ENCODE results near the gene FBN3. TPM values are rescaled to one million over a fixed set of nuclear protein-coding genes. Genes with fewer than 3 reads are reported as not detected.
"Not testable (repeated sequence)": the region's sequence is repeated elsewhere in the genome, so short reads cannot be mapped to it uniquely, and the experiment has no call there.

The FBN3 gene
- total RNA-seq, 4 donors from 2014 or later, result 0.04 to 2.1 TPM; not detected in 2

DNA sequence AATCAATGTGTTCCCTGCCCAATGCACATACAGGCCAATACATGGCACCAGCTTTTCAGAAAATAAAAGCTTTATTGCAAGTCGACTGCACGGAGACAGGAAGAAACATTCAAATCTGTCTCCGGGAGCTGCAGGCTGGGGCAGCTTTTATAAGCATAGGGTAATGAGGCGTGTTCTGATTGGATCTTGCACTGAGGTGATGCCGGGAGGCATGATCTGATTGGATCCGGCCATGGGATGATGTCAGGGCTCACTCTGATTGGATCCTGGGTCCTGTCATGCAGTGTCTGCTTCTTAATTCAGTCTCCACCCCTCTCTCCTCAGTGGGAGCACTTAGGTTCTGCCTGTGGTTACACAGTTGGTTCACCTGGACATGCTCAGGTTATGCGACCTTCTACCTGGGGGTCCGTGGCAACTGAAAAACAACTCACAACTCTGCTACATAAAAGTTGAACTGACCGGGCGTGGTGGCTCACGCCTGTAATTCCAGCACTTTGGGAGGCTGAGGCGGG is 11.8 kb upstream of the FBN3 start:
- TF ChIP-seq POLR2A (IDR thresholded peaks at IDR 0.05), result no peak
- DNase-seq (ENCODE audit: low spot score in 2 of 2), result no peak
- no peak overlapping the region for H3K4me3 ChIP-seq (ENCODE audit: low read depth, poor library complexity, severe bottlenecking)
- intact Hi-C loops (cut with DNase I; ENCODE audit: low total_unique reads), result no loop called here
- WGBS, 2 donors, result 68 to 71% methylated on average over 12 of the region's 12 CpGs

DNA sequence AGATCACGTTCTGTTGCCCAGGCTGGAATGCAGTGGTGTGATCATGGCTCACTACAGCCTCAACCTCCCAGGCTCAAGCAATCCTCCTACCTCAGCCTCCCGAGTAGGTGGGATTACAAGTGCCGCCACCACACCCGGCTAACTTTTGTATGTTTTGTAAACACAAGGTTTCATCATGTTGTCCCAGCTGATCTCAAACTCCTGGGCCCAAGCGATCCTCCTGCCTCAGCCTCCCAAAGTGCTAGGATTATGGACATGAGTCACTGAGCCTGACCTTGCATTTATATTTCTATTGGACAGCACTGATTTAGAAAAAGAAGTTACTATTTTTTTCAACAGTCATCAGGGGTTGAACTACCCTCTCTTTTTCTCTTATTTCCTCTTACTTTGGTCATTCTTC is 9.9 kb upstream of the FBN3 start:
- intact Hi-C loops (cut with DNase I; ENCODE audit: low total_unique reads), result loop anchor here (2.0 kb wide), 1 partner anchor 93 kb away; no protein-coding TSS in a partner anchor
- not testable (repeated sequence) for H3K4me3 ChIP-seq (ENCODE audit: low read depth, poor library complexity, severe bottlenecking); DNase-seq (ENCODE audit: low spot score in 2 of 2)
- 78 to 85% methylated on average over 5 of the region's 5 CpGs for WGBS, 2 donors

DNA sequence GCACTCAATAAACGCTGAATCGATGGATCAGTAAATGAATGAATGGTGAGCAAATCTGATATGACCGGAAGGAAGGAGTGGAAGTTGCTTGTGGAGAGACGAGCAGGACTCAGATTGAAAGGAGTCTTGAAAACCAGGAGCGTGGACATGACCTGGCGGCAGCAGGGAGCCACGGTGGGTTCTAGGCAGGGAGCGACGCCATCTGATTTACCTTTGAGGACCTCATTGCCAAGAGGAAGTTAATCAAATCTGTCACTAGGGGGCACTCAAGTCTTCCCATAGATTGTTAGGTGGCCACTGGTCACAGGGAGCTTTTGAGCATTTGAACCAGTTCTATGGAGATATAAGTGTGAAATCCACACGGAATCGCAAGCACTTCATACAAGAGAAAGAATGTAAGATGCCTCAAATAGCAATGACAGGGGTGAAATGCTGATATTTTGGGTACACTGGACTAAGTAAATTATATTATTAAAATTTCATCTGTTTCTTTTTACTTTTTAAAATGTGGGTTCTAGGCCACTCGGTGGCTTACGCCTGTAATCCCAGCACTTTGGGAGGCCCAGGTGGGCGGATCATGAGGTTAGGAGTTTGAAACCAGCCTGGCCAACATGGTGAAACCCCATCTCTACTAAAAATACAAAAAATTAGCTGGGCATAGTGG is 9.2 kb upstream of the FBN3 start:
- DNase-seq (ENCODE audit: low spot score in 2 of 2), result peak in 1 of 2 donors; percentile 38
- H3K4me3 ChIP-seq (ENCODE audit: low read depth, poor library complexity, severe bottlenecking), result no peak overlapping the region
- TF ChIP-seq, protein P1, sequence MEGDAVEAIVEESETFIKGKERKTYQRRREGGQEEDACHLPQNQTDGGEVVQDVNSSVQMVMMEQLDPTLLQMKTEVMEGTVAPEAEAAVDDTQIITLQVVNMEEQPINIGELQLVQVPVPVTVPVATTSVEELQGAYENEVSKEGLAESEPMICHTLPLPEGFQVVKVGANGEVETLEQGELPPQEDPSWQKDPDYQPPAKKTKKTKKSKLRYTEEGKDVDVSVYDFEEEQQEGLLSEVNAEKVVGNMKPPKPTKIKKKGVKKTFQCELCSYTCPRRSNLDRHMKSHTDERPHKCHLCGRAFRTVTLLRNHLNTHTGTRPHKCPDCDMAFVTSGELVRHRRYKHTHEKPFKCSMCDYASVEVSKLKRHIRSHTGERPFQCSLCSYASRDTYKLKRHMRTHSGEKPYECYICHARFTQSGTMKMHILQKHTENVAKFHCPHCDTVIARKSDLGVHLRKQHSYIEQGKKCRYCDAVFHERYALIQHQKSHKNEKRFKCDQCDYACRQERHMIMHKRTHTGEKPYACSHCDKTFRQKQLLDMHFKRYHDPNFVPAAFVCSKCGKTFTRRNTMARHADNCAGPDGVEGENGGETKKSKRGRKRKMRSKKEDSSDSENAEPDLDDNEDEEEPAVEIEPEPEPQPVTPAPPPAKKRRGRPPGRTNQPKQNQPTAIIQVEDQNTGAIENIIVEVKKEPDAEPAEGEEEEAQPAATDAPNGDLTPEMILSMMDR (IDR thresholded peaks at IDR 0.05), result peak in 1 of 3 donors; percentile 63
- TF ChIP-seq POLR2A (IDR thresholded peaks at IDR 0.05), result no peak
- intact Hi-C loops (cut with DNase I; ENCODE audit: low total_unique reads), result loop anchor here (2.0 kb wide), 1 partner anchor 94 kb away; no protein-coding TSS in a partner anchor
- 52 to 53% methylated on average over 14 of the region's 14 CpGs for WGBS, 2 donors

DNA sequence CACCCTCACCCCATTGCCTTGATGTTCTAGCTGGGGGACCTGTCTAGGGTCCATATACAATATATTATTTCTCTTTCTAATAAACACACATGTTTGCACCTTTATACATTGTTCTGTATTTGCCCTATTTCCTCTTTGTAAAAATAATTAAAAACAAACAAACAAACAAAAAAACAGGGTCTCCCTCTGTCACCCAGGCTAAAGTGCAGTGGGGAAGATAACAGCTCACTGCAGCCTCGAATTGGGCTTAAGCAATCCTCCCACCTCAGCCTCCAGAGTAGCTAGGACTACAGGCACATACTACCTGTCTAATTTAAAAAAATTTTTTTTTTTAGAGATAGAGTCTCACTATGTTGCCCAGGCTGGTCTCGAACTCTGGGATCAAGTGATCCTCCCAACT is 5.9 kb upstream of the FBN3 start:
- 74 to 75% methylated on average over 2 of the region's 2 CpGs for WGBS, 2 donors
- intact Hi-C loops (cut with DNase I; ENCODE audit: low total_unique reads), result no loop called here
- no peak for DNase-seq (ENCODE audit: low spot score in 2 of 2)
- no peak overlapping the region for H3K4me3 ChIP-seq (ENCODE audit: low read depth, poor library complexity, severe bottlenecking)
- no peak for TF ChIP-seq POLR2A (IDR thresholded peaks at IDR 0.05)
- TF ChIP-seq, protein P1 (IDR thresholded peaks at IDR 0.05), result no peak

DNA sequence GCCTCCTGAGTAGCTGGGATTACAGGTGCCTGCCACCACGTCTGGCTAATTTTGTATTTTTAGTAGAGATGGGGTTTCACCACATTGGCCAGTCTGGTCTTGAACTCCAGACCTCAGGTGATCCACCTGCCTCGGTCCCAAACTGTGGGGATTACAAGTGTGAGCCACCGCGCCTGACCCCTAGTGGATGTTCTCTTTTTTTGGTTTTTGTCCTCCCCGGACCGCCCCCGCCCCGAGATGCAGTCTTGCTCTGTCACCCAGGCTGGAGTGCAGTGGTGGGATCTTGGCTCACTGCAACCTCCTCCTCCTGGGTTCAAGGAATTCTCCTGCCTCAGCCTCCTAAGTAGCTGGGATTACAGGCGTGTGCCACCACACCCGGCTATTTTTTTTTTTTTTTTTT is 4.6 kb upstream of the FBN3 start:
- DNase-seq (ENCODE audit: low spot score in 2 of 2); H3K4me3 ChIP-seq (ENCODE audit: low read depth, poor library complexity, severe bottlenecking); intact Hi-C loops (cut with DNase I; ENCODE audit: low total_unique reads): not testable (repeated sequence)
- 63 to 64% methylated on average over 10 of the region's 10 CpGs for WGBS, 2 donors

DNA sequence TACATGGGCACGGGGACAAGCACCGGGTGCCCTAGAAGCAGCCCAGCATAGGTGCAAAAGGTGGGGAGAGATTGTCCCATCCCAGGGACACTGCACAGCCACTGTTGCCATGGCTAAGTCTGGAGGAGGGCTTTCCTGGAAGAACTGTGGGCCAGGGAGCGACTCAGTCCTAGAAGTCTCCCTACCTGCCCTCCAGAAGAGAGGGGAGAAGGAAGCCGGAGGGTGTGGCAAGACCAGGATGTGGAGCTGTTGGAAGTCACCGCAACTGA is 2.3 kb upstream of the FBN3 start:
- DNase-seq (ENCODE audit: low spot score in 2 of 2), result no peak
- no peak overlapping the region for H3K4me3 ChIP-seq (ENCODE audit: low read depth, poor library complexity, severe bottlenecking)
- TF ChIP-seq POLR2A (IDR thresholded peaks at IDR 0.05), result no peak
- TF ChIP-seq, protein P1 (IDR thresholded peaks at IDR 0.05), result no peak
- 49 to 69% methylated on average over 5 of the region's 5 CpGs for WGBS, 2 donors
- intact Hi-C loops (cut with DNase I; ENCODE audit: low total_unique reads), result no loop called here

DNA sequence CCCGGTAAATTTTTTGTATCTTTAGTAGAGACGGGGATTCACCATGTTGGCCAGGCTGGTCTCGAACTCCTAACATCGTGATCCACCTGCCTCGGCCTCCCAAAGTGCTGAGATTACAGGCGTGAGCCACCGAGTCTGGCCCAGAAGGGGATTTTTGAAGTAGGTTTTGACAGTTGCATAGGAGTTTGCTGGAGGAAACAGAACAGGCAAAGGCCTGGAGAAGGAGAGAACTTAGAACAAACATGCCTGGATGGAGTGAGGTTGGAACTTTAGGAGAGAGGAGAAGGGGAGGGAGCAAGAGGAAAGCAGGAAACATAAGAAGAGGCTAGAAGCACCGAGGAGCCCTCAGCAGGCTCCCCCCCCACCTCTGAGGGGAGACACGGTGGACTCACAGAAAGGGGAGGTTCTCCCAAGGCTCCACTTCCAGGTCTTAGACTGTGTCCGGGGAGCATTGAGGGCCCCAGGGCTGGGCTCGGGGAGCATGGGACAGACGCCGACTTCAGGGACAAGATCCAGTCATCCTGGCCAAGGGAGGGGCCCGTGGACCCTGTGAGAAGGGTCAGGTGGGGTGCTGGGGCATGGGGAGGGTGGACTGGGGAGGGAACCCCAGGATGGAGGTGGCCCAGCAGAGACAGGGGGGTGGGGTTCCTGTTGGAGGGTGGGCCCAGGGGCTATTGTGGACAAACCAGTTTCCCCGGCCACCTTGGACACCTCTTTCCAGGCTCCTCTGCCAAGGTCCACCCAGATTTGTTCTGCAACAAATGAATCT is 1.8 kb upstream of the FBN3 start:
- 84 to 88% methylated on average over 15 of the region's 15 CpGs for WGBS, 2 donors
- H3K4me3 ChIP-seq (ENCODE audit: low read depth, poor library complexity, severe bottlenecking), result no peak overlapping the region
- intact Hi-C loops (cut with DNase I; ENCODE audit: low total_unique reads), result no loop called here
- TF ChIP-seq, protein P1 (IDR thresholded peaks at IDR 0.05), result no peak
- no peak for TF ChIP-seq POLR2A (IDR thresholded peaks at IDR 0.05)
- no peak for DNase-seq (ENCODE audit: low spot score in 2 of 2)

Data from lower leg skin (tissue), 4 donors.